ENCODE measurements around the gene PTPRT.

- TF ChIP-seq TARDBP (IDR thresholded peaks at IDR 0.05) (no peak), ZNF384 (IDR thresholded peaks at IDR 0.05) (no peak), ARNT (IDR thresholded peaks at IDR 0.05) (no peak), SP1 (IDR thresholded peaks at IDR 0.05) (no peak), HDGF (IDR thresholded peaks at IDR 0.05; ENCODE audit: borderline replicate concordance) (no peak), BHLHE40 (IDR thresholded peaks at IDR 0.05; ENCODE audit: borderline replicate concordance) (no peak), FOXK2 (IDR thresholded peaks at IDR 0.05) (no peak), SUZ12 (IDR thresholded peaks at IDR 0.05) (no peak)
These were observed 275.4 kb downstream of the PTPRT start for GRCh38 chr20:42914302-42914701.
